Transverse colon (tissue), 4 donors: Measurements from ENCODE around the gene RAB4B. TPM values are rescaled to one million over a fixed set of nuclear protein-coding genes. Genes with fewer than 3 reads are reported as not detected.

Experiments
- DNase-seq: peaks from one replicate; pipeline ENCODE4 v3.0.0-alpha.2; 2019
- H3K27ac ChIP-seq, 4 donors: fragments of 200-600 bp; sonication (generic); 2 replicates each; pipeline ENCODE4 v1.5.1; 2016 to 2018; ENCODE audit warnings: inconsistent platforms in 4 of 4
- H3K27me3 ChIP-seq: fragments of 200-600 bp; sonication (generic); 2 replicates; pipeline ENCODE4 v1.5.1; 2017; ENCODE audit warnings: inconsistent platforms
- H3K36me3 ChIP-seq, 4 donors: fragments of 200-600 bp; sonication (generic); 2 replicates each; pipeline ENCODE4 v1.5.1; 2017 to 2019; ENCODE audit warnings: inconsistent platforms in 4 of 4
- H3K4me1 ChIP-seq, 4 donors: fragments of 200-600 bp; sonication (generic); 2 replicates each; pipeline ENCODE4 v1.5.1; 2017 to 2020; ENCODE audit warnings: inconsistent platforms in 4 of 4
- H3K4me3 ChIP-seq, 4 donors: fragments of 200-600 bp; sonication (generic); 1 replicate in 1 of 4; 2 replicates in 3 of 4; pipeline versions ENCODE4 v1.5.1 to v1.6.1; 2017 to 2019; ENCODE audit warnings: inconsistent platforms in 4 of 4
- H3K9me3 ChIP-seq, 2 donors: fragments of 200-600 bp; sonication (generic); 2 replicates each; pipeline ENCODE4 v1.5.1; 2017 to 2019; ENCODE audit warnings: inconsistent platforms in 2 of 2
- EP300 ChIP-seq: sonication (generic); formaldehyde crosslinking; IDR thresholded peaks from one replicate; pipeline ENCODE4 v1.6.1; 2017; ENCODE audit warnings: antibody characterized with exemption, low read depth
- POLR2A ChIP-seq: fragments of 450-650 bp; IDR thresholded peaks from one replicate; pipeline ENCODE4 v1.6.1; 2016; ENCODE audit warnings: antibody characterized with exemption, mild to moderate bottlenecking, moderate library complexity
- POLR2AphosphoS5 ChIP-seq, 3 donors: sonication (generic); formaldehyde crosslinking; IDR thresholded peaks; one replicate each; pipeline ENCODE4 v1.6.1; 2016; ENCODE audit warnings: antibody characterized with exemption in 3 of 3
- WGBS, 2 donors: methylation state at CpG; one replicate each; pipeline ENCODE4 v1.1.5; 2018; ENCODE audit warnings: low coverage in 1 of 2; 5-methylcytosine and 5-hydroxymethylcytosine counted together
- in situ Hi-C, 4 donors: fragments of 200-750 bp; cut with MboI; loops; one replicate each; pipeline versions ENCODE4 v1.15.0 to v1.15.1; 2017; ENCODE audit warnings: low sequenced_read_pairs in 3 of 4, low pct_ligation_motif_present in 1 of 4, low pct_unique_long_range_greater_than_20kb in 1 of 4
- intact Hi-C: fragments of 100-400 bp; cut with DNase I; formaldehyde crosslinking; loops from one replicate; pipeline ENCODE4 v1.15.1; 2023; ENCODE audit warnings: low total_unique reads
- total RNA-seq, 4 donors: library from RNA; depleted of rRNA; stranded (reverse); fragments of >200 nt; gene quantifications; one replicate each; pipeline ENCODE4 v1.1.0, GENCODE V29; 2016
- TF ChIP-seq, protein P1 (sequence below), 5 experiments: fragments of 200-600 bp in 3 of 5; fragments of 450-650 bp in 2 of 5; sonication (generic) in 3 of 5; IDR thresholded peaks; 1 replicate in 2 of 5; 2 replicates in 3 of 5; pipeline ENCODE4 v1.5.1; 2016 to 2017; ENCODE audit warnings: antibody characterized with exemption in 5 of 5, inconsistent platforms in 3 of 5, mild to moderate bottlenecking in 2 of 5, moderate library complexity in 1 of 5

RAB4B gene
- total RNA-seq, 4 donors from 2014 or later, result 25.9 to 84.2 (median 68.1) TPM

GRCh38 chr19:40747536-40747935 lies 30.5 kb upstream of the RAB4B start:
- Histone ChIP-seq H3K36me3 (no peaks in the 10 kb centered on the region), H3K9me3 (no peaks in the 10 kb centered on the region), H3K4me1 (peaks cover 10 to 20% (median 19%) of the 10 kb centered on the region in 4 donors), H3K4me3 (no peak overlapping the region), H3K27ac (no peak overlapping the region), H3K27me3 (no peaks in the 10 kb centered on the region)
- TF ChIP-seq, protein P1, sequence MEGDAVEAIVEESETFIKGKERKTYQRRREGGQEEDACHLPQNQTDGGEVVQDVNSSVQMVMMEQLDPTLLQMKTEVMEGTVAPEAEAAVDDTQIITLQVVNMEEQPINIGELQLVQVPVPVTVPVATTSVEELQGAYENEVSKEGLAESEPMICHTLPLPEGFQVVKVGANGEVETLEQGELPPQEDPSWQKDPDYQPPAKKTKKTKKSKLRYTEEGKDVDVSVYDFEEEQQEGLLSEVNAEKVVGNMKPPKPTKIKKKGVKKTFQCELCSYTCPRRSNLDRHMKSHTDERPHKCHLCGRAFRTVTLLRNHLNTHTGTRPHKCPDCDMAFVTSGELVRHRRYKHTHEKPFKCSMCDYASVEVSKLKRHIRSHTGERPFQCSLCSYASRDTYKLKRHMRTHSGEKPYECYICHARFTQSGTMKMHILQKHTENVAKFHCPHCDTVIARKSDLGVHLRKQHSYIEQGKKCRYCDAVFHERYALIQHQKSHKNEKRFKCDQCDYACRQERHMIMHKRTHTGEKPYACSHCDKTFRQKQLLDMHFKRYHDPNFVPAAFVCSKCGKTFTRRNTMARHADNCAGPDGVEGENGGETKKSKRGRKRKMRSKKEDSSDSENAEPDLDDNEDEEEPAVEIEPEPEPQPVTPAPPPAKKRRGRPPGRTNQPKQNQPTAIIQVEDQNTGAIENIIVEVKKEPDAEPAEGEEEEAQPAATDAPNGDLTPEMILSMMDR (IDR thresholded peaks at IDR 0.05), result no peak
- TF ChIP-seq POLR2AphosphoS5 (IDR thresholded peaks at IDR 0.05), result no peak
- TF ChIP-seq POLR2A, result no peak
- no peak for TF ChIP-seq EP300
- in situ Hi-C loops, result no loop called here
- 85 to 93% methylated on average over 4 to 7 of the region's 7 CpGs for WGBS, 2 donors
- DNase-seq, result no peak
- intact Hi-C loops, result loop anchor here (10.0 kb wide), 1 partner anchor 753 kb away; the partner anchor contains the start of gene ZNF546

DNA sequence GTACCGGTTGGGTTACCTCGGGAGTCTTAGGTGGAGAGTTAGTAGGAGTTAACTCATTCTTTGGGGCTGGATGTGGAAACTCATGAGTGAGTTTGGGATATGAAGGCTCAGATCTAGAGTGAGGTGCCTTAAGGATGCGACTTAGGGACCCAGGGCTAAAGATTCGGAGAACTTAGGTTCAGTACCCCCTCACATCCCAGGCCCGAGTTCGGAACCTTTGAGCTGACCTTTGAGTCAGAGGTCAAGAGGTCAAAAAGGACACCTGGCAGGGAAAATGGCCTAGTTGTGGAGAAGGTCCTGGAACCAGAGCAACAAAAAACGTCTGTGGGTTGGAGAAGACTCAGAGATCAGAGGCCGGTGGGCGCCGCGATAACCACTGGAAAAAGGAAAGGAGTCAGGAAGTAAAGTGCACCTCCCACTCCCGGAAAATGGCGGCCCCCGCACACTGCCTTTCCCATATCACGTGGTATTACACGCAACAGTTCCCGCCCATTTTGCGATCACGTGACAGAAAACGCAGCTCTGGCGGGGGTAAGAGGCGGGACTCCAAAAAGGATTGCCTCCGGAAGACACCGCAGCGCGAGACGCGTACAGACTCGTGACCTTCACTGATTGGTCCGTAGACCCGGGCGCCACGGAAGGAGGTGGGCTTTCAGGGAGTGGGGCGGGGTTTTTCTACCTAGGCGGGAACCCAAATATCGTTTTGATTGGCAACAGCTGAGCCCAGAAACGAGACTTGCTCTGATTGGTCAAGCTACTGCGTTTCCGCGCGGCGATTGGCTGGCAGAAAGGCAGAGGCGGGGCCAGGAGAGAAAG lies 27.8 kb upstream of the RAB4B start, which contains the start of gene ACTMAP:
TSS of gene ACTMAP (minus strand) at position 420 of the 816 bp plus-strand sequence. CDS start 674 bp downstream, outside the sequence.
- H3K36me3 ChIP-seq, result no peaks in the 10 kb centered on the region
- WGBS, 2 donors, result 1 to 3% methylated on average over 5 to 43 of the region's 43 CpGs
- H3K27me3 ChIP-seq, result no peaks in the 10 kb centered on the region
- H3K27ac ChIP-seq, result peak within 1 kb of the TSS; percentile 91 to 99 (median 96)
- in situ Hi-C loops (loop anchor here in 1 of 4 donors (5.0 kb wide), 1 partner anchor 33 kb away; the partner anchor contains the start of genes COQ8B and ITPKC), intact Hi-C loops (no loop called here)
- TF ChIP-seq POLR2AphosphoS5 (IDR thresholded peaks at IDR 0.05), result peak; percentile 75 to 88 (median 87)
- TF ChIP-seq EP300, result no peak
- TF ChIP-seq, protein P1 (IDR thresholded peaks at IDR 0.05), result peak in 1 of 5 experiments; percentile 19
- TF ChIP-seq POLR2A, result peak; percentile 67
- H3K4me3 ChIP-seq, result peak within 1 kb of the TSS; percentile 52 to 67 (median 64)
- H3K4me1 ChIP-seq, result peaks cover 24 to 45% (median 41%) of the 10 kb centered on the region in 4 donors
- peak; percentile 100 for DNase-seq
- H3K9me3 ChIP-seq, result no peaks in the 10 kb centered on the region

GRCh38 chr19:40750874-40751537 lies 27.0 kb upstream of the RAB4B start, which contains the start of gene SNRPA:
Gene SNRPA (plus strand): TSS chr19:40751203. CDS start chr19:40751409, 206 bp downstream.
- Histone ChIP-seq H3K27ac (peak within 1 kb of the TSS; percentile 91 to 99 (median 96)), H3K9me3 (no peaks in the 10 kb centered on the region), H3K4me3 (peak within 1 kb of the TSS; percentile 52 to 67 (median 64)), H3K27me3 (no peaks in the 10 kb centered on the region), H3K4me1 (peaks cover 26 to 52% (median 49%) of the 10 kb centered on the region in 4 donors), H3K36me3 (no peaks in the 10 kb centered on the region)
- intact Hi-C loops, result no loop called here
- peak; percentile 95 to 98 (median 98) for TF ChIP-seq POLR2AphosphoS5 (IDR thresholded peaks at IDR 0.05)
- TF ChIP-seq, protein P1 (IDR thresholded peaks at IDR 0.05), result no peak
- TF ChIP-seq EP300, result no peak
- peak; percentile 93 for TF ChIP-seq POLR2A
- in situ Hi-C loops, result loop anchor here in 1 of 4 donors (5.0 kb wide), 1 partner anchor 34 kb away; the partner anchor contains the start of genes COQ8B and ITPKC
- 0% methylated on average over 4 to 46 of the region's 46 CpGs for WGBS, 2 donors
- DNase-seq, result peak; percentile 98
